Osteoblast (primary cell): ENCODE results near the gene AFAP1. TPM values are rescaled to one million over a fixed set of nuclear protein-coding genes. Genes with fewer than 3 reads are reported as not detected.
A peak's percentile ranks its signal among the peaks of the same experiment; 100 is the strongest.

Experiments used
- DNase-seq: peaks from one replicate; pipeline ENCODE4 v3.0.0; 2011; ENCODE audit warnings: low spot score, mixed read lengths; ENCODE audit not compliant: insufficient read length; ENCODE audit errors: missing footprints
- H2AFZ ChIP-seq: 2 replicates; pipeline ENCODE4 v1.6.0; 2011; ENCODE audit warnings: mild to moderate bottlenecking, low read length
- H3K27ac ChIP-seq: 2 replicates; pipeline ENCODE4 v1.5.1; 2011; ENCODE audit warnings: mild to moderate bottlenecking, low read depth, low read length, moderate library complexity
- H3K27me3 ChIP-seq: 2 replicates; pipeline ENCODE4 v1.6.0; 2012; ENCODE audit warnings: mild to moderate bottlenecking, control low read depth, inconsistent platforms, low read length, moderate library complexity; ENCODE audit not compliant: insufficient read depth
- H3K36me3 ChIP-seq: 2 replicates; pipeline ENCODE4 v1.5.1; 2011; ENCODE audit warnings: mild to moderate bottlenecking, low read length, control low read depth, moderate library complexity; ENCODE audit not compliant: insufficient read depth
- H3K4me1 ChIP-seq: 2 replicates; pipeline ENCODE4 v1.5.1; 2011; ENCODE audit warnings: mild to moderate bottlenecking, low read length, control low read depth, moderate library complexity; ENCODE audit not compliant: insufficient read depth
- H3K4me2 ChIP-seq: 2 replicates; pipeline ENCODE4 v1.6.0; 2011; ENCODE audit warnings: mild to moderate bottlenecking, low read length; ENCODE audit not compliant: insufficient read depth
- H3K4me3 ChIP-seq: fragments of 200-600 bp; sonication (generic); 3 replicates; pipeline ENCODE4 v1.5.1; 2012; ENCODE audit warnings: mild to moderate bottlenecking, low read length, inconsistent platforms; ENCODE audit not compliant: insufficient read depth
- H3K79me2 ChIP-seq: 2 replicates; pipeline ENCODE4 v1.6.0; 2012; ENCODE audit warnings: mild to moderate bottlenecking, low read length, control low read depth, inconsistent platforms; ENCODE audit not compliant: insufficient read depth
- H3K9me3 ChIP-seq: 2 replicates; pipeline ENCODE4 v1.5.1; 2011; ENCODE audit warnings: low read depth, low read length, control low read depth
- H4K20me1 ChIP-seq: 2 replicates; pipeline ENCODE4 v1.6.0; 2012; ENCODE audit warnings: mild to moderate bottlenecking, low read length, control low read depth; ENCODE audit not compliant: insufficient read depth
- total RNA-seq: library from RNA; depleted of rRNA; stranded (reverse); fragments of >200 nt; gene quantifications from 2 replicates; pipeline ENCODE4 v1.2.3, GENCODE V29; 2012
- TF ChIP-seq, protein P1 (sequence below): IDR thresholded peaks from 2 replicates; pipeline ENCODE4 v1.5.1; 2011; ENCODE audit warnings: mild to moderate bottlenecking, low read depth, low read length, moderate library complexity; ENCODE audit errors: extremely low read depth

Gene AFAP1
- total RNA-seq, 1 donor, result 101 TPM

DNA sequence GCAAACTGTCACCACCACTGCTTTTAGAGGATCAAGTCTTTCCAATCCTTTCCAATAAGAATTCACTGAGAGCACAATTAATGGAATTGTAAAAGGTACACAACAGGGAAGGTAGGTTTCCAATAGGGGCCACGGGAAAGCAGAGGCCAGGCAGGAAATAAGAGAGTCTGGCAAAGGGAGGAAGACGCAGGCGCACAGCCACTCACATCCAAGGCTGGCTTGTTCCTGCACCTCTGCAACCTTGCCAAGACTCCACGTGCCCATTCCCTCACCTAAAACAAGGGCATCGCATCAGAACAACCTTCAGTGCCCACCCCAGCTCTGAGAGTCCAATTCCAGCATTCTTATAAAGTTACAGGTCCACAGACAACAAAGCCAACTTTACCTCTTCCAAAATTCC, 81.2 kb downstream of the AFAP1 start:
- H3K9me3 ChIP-seq, result no peaks in the 10 kb centered on the region
- no peak for DNase-seq
- H3K4me2 ChIP-seq, result peak overlapping the region; percentile 68
- no peak overlapping the region for H2AFZ ChIP-seq
- no peak overlapping the region for H3K4me3 ChIP-seq
- peaks cover 71% of the 10 kb centered on the region for H3K4me1 ChIP-seq
- peak overlapping the region; percentile 96 for H3K27ac ChIP-seq
- no peaks in the 10 kb centered on the region for H4K20me1 ChIP-seq
- peaks cover 69% of the 10 kb centered on the region for H3K36me3 ChIP-seq
- H3K79me2 ChIP-seq, result peaks cover 82% of the 10 kb centered on the region
- TF ChIP-seq, protein P1, sequence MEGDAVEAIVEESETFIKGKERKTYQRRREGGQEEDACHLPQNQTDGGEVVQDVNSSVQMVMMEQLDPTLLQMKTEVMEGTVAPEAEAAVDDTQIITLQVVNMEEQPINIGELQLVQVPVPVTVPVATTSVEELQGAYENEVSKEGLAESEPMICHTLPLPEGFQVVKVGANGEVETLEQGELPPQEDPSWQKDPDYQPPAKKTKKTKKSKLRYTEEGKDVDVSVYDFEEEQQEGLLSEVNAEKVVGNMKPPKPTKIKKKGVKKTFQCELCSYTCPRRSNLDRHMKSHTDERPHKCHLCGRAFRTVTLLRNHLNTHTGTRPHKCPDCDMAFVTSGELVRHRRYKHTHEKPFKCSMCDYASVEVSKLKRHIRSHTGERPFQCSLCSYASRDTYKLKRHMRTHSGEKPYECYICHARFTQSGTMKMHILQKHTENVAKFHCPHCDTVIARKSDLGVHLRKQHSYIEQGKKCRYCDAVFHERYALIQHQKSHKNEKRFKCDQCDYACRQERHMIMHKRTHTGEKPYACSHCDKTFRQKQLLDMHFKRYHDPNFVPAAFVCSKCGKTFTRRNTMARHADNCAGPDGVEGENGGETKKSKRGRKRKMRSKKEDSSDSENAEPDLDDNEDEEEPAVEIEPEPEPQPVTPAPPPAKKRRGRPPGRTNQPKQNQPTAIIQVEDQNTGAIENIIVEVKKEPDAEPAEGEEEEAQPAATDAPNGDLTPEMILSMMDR, result no peak
- H3K27me3 ChIP-seq, result no peaks in the 10 kb centered on the region

DNA sequence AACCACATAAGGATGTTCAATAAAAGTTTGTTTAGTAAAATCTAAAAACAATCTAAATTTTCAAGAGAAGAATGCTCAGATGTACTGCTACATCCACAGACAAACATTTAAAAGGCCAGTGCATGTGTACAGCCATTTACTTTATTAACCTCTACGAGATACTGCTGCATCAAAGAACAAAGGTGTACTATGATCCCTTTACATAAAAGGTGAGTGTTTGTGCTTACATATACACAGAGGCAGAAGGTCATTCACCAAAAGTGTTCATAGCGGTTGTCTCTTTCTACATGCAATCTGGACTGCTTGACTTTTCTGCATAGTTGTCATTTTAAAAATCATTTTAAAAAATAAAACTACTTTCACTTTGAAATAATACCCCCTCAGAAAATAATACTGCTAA, 81.7 kb downstream of the AFAP1 start:
- TF ChIP-seq, protein P1, result no peak
- H3K27me3 ChIP-seq, result no peaks in the 10 kb centered on the region
- H3K4me2 ChIP-seq, result peak overlapping the region; percentile 68
- peaks cover 69% of the 10 kb centered on the region for H3K36me3 ChIP-seq
- no peak for DNase-seq
- H3K4me3 ChIP-seq, result no peak overlapping the region
- H3K4me1 ChIP-seq, result peaks cover 68% of the 10 kb centered on the region
- H2AFZ ChIP-seq, result no peak overlapping the region
- H3K9me3 ChIP-seq, result no peaks in the 10 kb centered on the region
- peak overlapping the region; percentile 96 for H3K27ac ChIP-seq
- H3K79me2 ChIP-seq, result peaks cover 82% of the 10 kb centered on the region
- no peaks in the 10 kb centered on the region for H4K20me1 ChIP-seq

DNA sequence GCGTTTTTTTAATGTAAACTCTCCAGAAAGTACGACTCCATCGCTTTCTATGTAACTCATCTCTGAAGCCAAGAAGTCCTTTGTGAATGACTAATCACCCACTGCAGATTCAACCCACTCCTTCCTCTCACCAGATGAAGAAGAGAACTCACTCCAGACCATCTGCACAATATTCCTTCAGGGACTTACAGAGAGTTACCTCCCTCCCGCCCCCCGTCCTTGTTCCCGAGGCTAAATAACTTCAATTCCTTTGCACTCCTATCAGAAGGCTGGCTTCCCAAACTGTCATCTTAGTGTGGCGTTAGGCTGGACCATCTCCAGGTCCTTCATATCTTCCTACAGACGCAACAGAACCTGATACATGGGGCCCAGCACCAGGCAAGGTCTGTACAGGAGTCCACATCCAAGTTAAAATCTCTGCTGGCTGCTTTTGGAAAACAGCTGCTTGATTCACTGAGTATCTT, 82.4 kb downstream of the AFAP1 start:
- peaks cover 71% of the 10 kb centered on the region for H3K36me3 ChIP-seq
- H3K9me3 ChIP-seq, result no peaks in the 10 kb centered on the region
- H4K20me1 ChIP-seq, result no peaks in the 10 kb centered on the region
- H3K79me2 ChIP-seq, result peaks cover 82% of the 10 kb centered on the region
- TF ChIP-seq, protein P1, result no peak
- H3K27ac ChIP-seq, result peak overlapping the region; percentile 96
- H3K4me2 ChIP-seq, result peak overlapping the region; percentile 68
- H2AFZ ChIP-seq, result no peak overlapping the region
- peak; percentile 93 for DNase-seq
- peaks cover 60% of the 10 kb centered on the region for H3K4me1 ChIP-seq
- H3K27me3 ChIP-seq, result no peaks in the 10 kb centered on the region
- H3K4me3 ChIP-seq, result peak overlapping the region; percentile 7

DNA sequence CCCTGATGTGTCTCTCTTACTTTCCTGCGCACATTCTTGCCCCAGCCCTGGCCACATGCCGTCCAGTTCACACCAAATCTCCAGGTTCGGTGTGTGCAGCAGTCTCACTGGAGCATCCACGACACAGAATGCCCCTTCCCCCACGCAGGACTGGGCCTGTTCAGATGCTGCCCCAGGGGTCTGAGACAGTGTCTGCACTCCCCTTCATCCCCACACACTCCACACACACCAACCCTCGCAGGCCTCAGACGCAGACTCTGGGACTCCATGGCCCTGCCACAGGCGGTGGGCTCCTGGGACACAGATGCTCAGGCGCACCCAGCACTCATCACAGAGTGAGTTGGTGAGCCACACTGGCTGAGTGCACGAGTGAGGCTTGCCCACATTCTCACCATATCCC, 83.9 kb downstream of the AFAP1 start:
- no peaks in the 10 kb centered on the region for H4K20me1 ChIP-seq
- no peak overlapping the region for H3K4me3 ChIP-seq
- no peak overlapping the region for H2AFZ ChIP-seq
- peaks cover 91% of the 10 kb centered on the region for H3K79me2 ChIP-seq
- peaks cover 82% of the 10 kb centered on the region for H3K36me3 ChIP-seq
- H3K4me1 ChIP-seq, result peaks cover 47% of the 10 kb centered on the region
- H3K9me3 ChIP-seq, result no peaks in the 10 kb centered on the region
- H3K4me2 ChIP-seq, result no peak overlapping the region
- no peak for DNase-seq
- no peaks in the 10 kb centered on the region for H3K27me3 ChIP-seq
- TF ChIP-seq, protein P1, result no peak
- peak overlapping the region; percentile 57 for H3K27ac ChIP-seq
